Measurements from ENCODE around the gene TSC2.

Gene TSC2

GRCh38 chr16:2023092-2024031 is 24.4 kb upstream of the TSC2 start:
- peak overlapping the region; percentile 67 for H3K4me3 ChIP-seq
- H3K27ac ChIP-seq = peak overlapping the region in 1 of 2 donors; percentile 75
- peak; percentile 90 for TF ChIP-seq CTCF (IDR thresholded peaks at IDR 0.05)
- peak; percentile 92 for DNase-seq (ENCODE audit: low spot score)

GRCh38 chr16:2024032-2024420 is 23.8 kb upstream of the TSC2 start:
- no peak for DNase-seq (ENCODE audit: low spot score)
- Histone ChIP-seq H3K4me3 (peak overlapping the region; percentile 67), H3K27ac (peak overlapping the region in 1 of 2 donors; percentile 75)
- TF ChIP-seq CTCF (IDR thresholded peaks at IDR 0.05) = no peak

GRCh38 chr16:2025251-2025650 is 22.5 kb upstream of the TSC2 start:
- no peak overlapping the region for H3K4me3 ChIP-seq
- no peak for DNase-seq (ENCODE audit: low spot score)
- H3K27ac ChIP-seq = no peak overlapping the region
- TF ChIP-seq CTCF (IDR thresholded peaks at IDR 0.05) = no peak

- Histone ChIP-seq H3K4me3 (peak overlapping the region; percentile 91), H3K27ac (peak overlapping the region; percentile 38 to 89)
- DNase-seq (ENCODE audit: low spot score) = no peak
- TF ChIP-seq CTCF (IDR thresholded peaks at IDR 0.05) = no peak
These were observed 21.8 kb upstream of the TSC2 start for GRCh38 chr16:2025878-2026460.

- no peak for TF ChIP-seq CTCF (IDR thresholded peaks at IDR 0.05)
- peak within 1 kb of the TSS; percentile 38 to 89 for H3K27ac ChIP-seq
These were observed 21.2 kb upstream of the TSC2 start, which contains the start of gene NHERF2 for GRCh38 chr16:2026461-2027023. NHERF2 (plus strand) TSS chr16:2026902; CDS start chr16:2027006, 104 bp downstream.

GRCh38 chr16:2027024-2028010 is 20.5 kb upstream of the TSC2 start:
- DNase-seq (ENCODE audit: low spot score) = no peak
- TF ChIP-seq CTCF (IDR thresholded peaks at IDR 0.05) = no peak
- Histone ChIP-seq H3K27ac (peak overlapping the region in 1 of 2 donors; percentile 89), H3K4me3 (peak overlapping the region; percentile 91)

More at GRCh38 chr16:2026461-2027023, 21.2 kb upstream of the TSC2 start, which contains the start of gene NHERF2:
- H3K4me3 ChIP-seq = peak within 1 kb of the TSS; percentile 91
- no peak for DNase-seq (ENCODE audit: low spot score)

Data from coronary artery (tissue), 2 donors.